T-helper 2 cell (primary cell): ENCODE measurements around the gene KHSRP.
A peak's percentile ranks its signal among the peaks of the same experiment; 100 is the strongest.

Source experiments
- DNase-seq, 5 experiments: peaks; one replicate each; pipeline versions ENCODE4 v3.0.0 to v3.0.0-alpha.2; 2012 to 2022
- total RNA-seq, 2 donors: gene quantifications; one replicate each; lab custom pipeline; 2026; lab: John Stamatoyannopoulos, UW

Gene KHSRP, protein sequence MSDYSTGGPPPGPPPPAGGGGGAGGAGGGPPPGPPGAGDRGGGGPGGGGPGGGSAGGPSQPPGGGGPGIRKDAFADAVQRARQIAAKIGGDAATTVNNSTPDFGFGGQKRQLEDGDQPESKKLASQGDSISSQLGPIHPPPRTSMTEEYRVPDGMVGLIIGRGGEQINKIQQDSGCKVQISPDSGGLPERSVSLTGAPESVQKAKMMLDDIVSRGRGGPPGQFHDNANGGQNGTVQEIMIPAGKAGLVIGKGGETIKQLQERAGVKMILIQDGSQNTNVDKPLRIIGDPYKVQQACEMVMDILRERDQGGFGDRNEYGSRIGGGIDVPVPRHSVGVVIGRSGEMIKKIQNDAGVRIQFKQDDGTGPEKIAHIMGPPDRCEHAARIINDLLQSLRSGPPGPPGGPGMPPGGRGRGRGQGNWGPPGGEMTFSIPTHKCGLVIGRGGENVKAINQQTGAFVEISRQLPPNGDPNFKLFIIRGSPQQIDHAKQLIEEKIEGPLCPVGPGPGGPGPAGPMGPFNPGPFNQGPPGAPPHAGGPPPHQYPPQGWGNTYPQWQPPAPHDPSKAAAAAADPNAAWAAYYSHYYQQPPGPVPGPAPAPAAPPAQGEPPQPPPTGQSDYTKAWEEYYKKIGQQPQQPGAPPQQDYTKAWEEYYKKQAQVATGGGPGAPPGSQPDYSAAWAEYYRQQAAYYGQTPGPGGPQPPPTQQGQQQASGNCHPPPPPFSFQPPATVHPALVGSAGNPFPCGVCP
- total RNA-seq = 84.2 to 110 reads per million in 2 donors

DNA sequence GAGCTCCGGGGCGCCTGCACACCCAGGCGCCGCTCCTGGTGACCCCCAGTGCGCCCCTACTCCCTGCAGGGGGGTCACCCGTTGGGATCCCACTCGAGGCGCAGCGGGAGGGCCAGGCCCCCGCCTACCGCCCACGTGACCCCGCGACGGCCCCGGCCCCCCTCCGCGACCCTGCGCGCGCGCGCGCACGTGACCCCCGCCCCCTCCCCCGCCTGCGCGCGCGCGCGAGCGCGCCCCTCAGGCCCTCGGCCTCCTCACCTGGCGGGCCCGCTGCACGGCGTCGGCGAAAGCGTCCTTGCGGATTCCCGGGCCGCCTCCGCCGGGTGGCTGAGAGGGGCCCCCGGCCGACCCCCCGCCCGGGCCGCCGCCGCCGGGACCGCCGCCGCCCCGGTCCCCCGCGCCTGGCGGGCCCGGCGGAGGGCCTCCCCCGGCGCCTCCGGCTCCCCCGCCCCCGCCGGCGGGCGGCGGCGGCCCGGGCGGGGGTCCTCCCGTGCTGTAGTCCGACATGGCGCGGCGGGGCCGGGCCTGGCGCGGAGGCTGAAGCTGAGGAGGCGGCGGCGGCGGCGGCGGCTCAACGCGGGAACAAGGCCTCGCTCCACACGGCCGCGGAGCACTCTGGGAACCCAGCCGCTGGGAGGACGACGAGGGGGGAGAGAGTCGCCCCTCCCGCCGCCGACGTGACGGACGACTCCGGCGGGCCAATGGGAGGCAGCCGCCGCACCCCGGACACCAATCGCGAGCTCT is at the start of gene KHSRP:
KHSRP (minus strand) TSS at position 617 of the 744 bp plus-strand sequence; CDS start at position 507, 110 bp downstream.
- DNase-seq = peak in 3 of 5 experiments; percentile 6 to 52 (median 26)

DNA sequence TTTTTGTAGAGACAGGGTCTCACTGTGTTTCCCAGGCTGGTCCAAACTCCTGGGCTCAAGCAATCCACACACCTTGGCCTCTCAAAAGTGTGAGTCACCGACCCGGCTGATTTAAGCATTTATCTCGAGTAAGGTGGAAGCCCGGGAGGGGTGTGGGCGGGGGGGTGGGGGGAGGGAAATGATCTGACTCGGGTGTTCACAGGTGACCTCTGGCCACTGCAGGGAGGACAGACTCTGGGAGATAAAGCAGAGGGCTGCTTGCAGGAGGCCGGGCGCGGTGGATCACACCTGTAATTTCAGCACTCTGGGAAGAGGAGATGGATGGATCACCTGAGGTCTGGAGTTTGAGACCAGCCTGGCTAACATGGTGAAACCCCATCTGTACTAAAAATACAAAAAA is 49.0 kb upstream of the KHSRP start:
- DNase-seq = no peak

DNA sequence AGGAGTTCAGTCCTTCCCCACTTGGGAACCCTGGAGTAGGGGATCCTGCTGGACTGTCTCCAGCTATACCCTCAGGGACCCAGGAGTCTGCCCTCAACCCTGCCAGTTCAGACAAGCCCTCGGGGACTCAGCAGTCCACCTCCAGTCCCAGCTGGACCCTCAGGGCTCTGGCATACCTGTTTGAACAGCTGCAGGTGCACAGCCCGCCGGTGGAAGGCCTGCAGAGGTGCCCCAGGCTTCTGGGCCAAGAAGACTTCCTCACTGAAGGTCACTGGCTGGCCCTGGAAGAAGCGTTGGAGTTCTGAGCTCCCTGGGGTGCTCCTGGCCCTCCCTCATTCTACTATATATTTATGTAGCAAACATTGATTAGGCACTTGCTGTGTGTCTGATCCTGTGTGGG is 48.1 kb upstream of the KHSRP start:
- no peak for DNase-seq

DNA sequence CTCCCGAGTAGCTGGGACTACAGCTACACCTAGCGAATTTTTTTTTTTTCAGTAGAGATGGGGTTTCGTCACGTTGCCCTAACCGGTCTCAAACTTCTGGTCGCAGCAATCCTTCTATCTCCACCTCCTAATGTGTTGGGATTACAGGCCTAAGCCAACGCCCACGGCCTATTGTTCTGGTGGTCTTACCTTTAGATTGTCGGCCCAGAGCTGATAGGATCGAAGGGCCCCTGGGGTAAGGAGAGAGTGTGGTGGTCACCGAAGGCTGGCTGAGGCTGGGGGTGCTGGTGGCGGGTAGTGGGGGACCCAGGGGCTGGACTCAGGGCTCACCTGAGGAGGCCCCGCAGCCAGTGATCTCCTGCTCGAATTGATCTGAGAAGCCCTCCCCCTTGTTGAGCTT is 46.5 kb upstream of the KHSRP start:
- no peak for DNase-seq

DNA sequence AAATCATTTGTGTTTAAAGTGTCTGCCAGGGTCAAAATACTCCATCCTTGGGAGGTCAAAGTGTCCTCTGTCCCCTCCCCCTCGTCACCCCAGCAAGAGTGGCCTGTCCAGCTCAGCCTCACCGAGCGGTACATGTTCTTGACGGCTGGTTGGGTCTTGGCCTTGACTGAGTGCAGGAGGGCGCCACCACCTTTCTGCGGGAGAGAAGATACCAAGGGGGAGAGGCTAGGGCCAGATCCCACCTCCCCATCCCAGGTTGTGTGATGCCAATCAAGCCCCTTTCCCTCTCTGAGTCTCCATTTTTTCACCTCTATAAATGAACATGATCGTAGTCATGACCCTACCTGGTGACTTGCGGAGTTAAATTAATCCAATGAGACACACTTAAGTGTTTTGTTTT is 45.6 kb upstream of the KHSRP start:
- no peak for DNase-seq

DNA sequence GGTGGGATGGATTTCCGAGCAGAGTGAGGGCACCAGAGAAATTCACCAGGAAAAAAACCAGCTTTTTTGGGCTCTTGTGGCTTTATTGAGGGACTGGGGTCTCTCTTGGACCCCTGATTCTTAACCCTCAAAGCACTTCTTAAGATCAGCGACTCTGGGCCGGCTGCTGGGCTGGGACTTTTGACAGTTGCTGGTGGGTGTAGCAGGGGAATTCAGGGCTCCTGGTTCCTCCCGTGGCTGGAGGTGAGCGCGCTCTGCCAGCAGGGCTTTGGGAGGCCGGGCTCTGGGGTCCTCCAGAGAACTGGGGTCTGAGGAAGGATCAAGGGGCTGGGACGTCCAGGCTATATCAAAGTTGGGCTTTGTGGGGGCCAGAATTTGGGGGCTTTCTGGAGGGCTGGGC is 42.8 kb upstream of the KHSRP start:
- no peak for DNase-seq

DNA sequence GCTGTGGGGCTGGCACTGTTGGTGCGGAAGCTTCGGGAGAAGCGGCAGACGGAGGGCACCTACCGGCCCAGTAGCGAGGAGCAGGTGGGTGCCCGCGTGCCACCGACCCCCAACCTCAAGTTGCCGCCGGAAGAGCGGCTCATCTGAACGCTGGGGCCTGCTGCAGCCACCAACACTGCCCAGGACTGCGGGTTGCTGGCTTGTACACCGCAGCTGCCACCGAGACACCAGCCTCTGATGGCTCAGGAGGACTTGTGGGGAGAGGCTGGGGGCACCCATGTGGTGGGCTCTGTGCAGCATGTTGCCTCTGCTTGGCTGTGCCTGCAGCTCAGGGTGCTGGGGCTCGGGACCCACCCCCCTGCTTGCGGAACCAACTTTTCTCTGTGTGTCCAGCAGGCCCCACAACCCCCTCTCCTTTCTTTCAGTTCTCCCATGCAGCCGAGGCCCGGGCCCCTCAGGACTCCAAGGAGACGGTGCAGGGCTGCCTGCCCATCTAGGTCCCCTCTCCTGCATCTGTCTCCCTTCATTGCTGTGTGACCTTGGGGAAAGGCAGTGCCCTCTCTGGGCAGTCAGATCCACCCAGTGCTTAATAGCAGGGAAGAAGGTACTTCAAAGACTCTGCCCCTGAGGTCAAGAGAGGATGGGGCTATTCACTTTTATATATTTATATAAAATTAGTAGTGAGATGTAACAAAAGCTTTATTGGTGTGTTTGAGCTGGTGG is 42.1 kb upstream of the KHSRP start:
- peak in 1 of 5 experiments; percentile 16 for DNase-seq

DNA sequence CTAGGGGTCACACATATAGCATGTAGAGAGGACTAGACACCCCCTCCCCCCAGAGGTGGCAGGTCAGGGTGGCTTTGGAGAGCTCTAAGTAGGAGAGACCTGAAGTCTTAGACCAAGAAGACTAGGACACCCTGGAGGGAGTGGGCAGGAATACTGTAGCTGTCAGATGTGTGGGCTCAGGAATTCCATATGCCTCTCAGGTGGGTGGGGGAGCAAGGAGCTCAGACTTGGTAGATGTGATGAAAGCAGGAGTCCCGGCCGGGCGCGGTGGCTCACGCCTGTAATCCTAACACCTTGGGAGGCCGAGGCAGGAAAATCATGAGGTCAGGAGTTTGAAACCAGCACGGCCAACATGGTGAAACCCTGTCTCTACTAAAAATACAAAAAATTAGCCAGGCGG is 41.1 kb upstream of the KHSRP start:
- DNase-seq = no peak

DNA sequence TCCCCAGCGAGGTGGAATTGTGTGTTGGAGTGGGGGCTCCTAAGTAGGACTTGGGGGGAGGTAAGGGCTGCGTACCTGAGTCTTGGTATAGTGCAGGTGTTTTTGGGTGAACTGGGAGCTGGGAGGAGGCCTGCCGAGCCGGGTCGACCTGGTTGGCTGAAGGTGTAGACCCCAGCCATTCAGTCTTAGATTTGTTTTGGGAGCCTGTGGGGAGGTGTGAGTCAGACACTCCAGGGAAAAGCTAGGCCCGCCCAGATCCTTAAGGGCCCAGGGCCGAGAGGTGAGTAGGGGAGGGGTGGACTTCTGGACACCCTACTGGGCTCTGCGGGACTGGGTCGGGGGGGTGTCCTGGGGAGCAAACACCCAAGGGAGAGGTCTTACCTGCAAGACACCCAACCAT is 40.4 kb upstream of the KHSRP start:
- no peak for DNase-seq

DNA sequence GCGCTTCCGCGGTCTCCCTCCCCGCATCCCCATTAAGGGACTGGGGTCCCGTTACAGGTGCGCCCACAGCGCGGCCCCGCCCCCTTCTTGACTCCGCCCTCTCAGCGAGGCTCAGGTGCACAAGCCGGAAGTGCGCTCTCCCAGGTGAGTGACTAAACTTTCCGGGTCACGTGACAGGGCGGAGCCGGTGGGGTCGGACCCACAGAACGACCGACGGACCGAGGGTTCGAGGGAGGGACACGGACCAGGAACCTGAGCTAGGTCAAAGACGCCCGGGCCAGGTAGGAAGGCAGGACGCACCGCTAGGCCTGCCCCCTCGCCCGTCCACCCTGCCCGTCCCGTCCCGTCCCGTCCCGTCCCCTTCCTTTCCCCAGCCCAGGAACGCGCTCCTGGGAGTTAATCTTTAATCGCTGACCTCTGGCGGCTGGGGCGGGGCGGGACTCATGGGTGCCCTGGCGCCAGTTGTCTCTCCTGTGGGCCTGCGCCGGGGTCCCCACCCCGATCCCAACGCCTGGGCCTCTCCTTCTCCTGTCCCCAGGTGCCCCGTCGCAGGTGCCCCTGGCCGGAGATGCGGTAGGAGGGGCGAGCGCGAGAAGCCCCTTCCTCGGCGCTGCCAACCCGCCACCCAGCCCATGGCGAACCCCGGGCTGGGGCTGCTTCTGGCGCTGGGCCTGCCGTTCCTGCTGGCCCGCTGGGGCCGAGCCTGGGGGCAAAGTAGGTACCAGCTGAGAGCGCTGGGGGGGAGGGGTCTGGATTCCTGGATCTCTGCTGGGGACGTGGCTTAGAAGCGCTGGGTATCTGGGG is 39.7 kb upstream of the KHSRP start, which contains the start of gene CRB3:
CRB3 (plus strand) TSS at position 202 of the 804 bp plus-strand sequence; CDS start at position 633, 431 bp downstream.
- peak in 1 of 5 experiments; percentile 40 for DNase-seq

DNA sequence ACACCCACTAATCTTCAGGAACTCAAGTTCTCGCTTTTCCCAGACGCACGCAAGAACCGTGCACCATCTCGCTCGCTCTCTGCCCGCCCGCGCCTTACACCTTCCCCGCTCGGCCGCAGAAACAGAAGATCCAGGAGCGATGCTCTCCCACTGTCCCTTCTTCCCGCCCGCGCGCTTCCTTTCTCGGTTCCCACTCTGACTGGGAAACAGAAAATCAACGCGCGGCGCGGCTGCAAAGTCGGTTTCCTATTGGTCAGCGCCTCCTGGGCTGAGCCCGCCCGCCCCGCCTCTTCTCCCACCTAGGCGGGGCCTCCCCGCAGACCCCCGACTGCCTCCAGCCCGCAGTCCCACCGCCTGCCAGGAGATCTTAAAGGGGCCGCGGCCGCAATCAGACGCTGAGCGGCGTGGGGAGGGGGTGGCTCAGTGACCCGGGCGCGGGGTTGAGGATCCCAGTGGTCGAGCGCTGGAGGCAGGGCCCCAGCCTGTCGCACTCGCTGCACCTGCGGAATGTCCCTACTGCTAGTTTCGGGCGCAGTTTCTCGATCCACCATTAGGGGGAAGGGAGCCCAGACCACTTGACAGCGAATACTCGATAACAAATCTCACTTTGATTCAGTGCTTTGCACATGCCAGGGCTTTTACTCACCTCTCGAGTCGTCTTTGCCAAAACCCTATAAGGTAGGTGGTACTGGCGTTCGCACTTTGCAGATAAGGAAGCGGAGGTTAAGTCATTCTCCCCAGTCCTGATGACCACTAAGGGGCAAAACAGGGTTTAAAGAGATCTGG is 35.7 kb upstream of the KHSRP start:
- DNase-seq = peak; percentile 86 to 99 (median 94)

DNA sequence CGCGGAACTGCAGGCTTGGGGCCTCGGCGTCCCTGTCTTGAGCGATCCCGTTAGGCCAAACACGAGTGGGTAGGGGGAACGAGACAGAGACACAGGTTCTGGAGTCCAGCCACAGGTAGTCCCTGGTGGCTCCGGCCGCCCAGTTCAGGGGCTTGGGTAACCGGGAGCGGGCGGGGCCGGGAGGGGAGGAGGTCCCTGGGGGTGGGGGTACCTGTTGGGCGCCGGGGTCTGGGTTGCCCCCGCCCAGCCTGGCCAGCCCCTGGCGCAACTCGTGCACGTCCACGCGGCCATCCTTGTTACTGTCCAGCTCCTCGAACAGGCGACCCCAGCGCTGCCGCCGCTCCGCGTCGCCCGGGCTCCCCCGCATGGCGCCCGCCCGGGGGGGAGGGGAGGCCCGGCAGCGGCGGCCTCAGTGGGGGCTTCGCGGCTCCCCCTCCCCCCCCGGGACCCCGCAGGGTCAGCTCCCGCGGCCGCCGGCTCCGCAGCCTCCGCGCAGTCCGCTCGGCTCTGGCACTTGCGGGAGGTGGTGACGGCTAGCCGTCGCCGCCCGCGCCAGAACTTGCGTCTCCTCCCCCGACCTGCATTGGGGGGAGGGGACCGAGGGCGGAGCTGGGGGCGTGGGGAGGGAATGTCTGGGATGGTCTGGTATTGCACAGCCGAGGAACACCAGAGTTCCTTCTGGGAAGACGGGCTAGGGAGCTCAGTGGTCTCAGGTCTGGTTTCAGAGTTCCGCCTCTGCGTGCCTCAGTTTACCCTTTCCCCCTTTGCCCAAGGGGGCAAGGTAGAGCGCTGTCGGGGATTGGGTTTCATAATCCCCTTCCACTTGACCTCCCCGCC is 34.9 kb upstream of the KHSRP start, which contains the start of gene SLC25A23:
SLC25A23 (minus strand) TSS at position 531 of the 837 bp plus-strand sequence; CDS start at position 367, 164 bp downstream.
- peak; percentile 27 to 84 (median 29) for DNase-seq

DNA sequence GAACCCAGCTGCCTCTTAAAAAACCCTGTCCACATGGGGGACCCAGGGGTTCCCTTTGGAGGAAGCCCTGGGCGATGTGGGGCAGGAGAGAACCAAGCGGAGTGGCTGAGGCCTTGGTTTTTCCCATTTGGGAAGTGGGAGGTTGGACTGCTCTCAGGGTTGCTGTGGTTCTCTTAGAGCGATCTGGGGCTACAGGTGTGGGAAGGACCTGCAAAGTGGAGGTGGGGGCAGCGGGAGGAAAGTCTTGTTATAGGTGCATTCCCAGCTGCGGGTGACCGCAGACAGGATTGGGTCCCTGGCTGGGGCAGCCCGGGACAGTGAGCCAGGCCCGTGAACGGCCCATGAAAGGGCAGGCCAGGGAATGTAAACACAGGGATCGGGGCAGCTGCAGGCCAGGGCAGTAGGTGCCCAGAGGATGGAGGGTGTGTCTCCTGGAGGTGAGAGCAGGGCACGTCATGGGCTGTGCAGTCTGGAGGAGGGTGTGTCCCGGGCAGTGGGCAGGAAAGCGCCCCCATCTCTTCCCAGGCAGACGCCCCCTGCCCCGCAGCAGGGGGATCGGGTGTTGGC is 34.2 kb upstream of the KHSRP start:
- DNase-seq = no peak

DNA sequence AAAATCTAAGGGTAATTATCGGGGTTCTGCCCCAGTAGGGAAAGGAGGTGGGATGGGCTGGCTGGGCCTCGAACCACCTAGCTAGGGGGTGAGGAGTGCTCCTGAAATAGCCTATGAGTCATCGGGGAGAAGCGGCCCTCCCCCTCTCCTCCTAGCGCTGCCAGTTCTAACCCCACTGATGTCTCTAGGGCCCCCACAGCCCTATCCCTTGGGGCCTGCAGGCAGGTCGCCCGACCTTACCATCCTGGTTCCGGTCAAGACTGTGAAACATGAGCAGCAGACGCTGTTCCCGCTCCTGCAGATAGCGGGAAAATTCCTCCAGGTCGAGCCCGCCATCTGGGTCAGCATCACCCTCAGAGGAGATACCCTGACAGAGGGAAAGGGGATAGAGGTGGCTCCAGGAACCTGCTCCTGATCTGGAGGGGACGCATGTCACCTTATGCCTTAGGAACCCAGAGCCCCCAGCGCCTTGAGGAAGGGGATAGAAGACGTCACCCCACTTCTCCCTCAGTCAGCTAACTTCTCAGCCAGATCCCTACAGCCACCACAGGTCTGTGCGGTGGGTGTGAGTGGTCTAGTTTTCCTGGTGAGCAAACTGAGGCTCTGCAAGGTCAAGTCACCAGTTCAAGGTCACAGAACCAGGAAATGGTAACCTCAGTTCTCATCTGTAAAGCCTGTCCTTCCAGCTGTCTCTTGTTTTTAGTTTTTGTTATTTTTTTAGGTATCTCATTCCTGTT is 33.5 kb upstream of the KHSRP start:
- no peak for DNase-seq

DNA sequence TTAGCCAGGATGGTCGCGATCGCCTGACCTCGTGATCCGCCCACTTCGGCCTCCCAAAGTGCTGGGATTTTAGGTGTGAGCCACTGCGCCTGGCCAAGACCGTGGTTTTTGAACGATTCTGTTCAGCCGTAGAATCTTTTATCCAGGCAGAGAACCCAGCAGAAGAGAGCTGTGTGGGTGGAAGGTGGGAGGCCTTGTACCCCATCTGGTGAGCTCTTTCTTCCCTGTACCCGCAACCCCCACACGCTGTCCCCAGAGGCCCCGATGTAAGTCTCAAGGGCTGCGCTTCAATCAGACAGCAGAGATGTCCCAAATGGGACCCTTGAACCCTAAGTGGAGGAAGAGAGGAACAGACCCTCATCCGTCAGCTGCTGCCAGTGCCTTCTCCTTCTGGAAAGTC is 31.3 kb upstream of the KHSRP start:
- DNase-seq = no peak

DNA sequence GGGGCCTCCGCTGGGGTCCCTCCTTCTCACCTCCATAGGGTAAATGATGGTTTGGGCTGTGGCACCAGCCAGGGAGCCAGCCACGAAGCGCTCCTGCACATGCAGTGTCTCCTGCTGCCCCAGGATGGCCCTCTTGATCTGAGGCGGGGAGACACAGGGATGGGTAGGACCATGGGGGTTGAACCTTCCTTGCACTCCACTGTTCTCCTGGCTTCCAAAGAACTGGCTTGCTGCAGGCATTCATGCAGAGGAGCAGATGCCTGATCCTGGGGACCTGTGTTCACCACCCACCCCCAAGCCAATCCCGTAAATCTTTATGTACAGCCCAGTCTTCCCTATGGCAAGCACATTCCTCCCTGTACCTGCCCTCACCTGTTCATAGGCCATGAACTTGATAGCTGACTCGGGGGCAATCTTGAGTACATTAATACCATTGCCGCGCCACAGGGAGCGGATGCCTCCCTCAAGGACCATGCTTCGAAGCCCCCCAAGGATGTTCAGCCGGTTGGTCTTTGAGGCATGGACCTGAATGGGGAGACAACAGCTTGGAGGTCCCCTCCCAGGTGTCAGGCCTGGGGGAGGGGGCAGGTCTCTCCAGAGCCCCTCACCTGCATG is 29.4 kb upstream of the KHSRP start:
- DNase-seq = no peak

DNA sequence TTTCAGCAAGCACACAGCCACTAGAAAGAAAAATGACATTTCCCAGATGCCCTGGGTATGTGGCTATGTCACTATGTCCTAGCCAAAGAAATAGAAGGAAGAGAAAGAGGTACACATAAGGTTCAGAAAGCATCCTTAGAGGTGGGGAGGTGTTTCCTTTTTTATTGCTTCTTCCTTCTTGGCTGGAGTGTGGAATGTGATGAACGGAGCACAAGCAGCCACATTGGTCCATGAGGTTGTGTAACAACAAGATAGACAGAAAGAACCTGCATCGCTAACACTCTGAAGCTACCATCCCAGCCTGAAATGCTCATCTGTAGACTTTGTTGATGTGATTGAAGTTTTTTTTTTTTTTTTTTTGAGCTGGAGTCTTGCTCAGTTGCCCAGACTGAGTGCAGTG is 28.3 kb upstream of the KHSRP start:
- DNase-seq = no peak

DNA sequence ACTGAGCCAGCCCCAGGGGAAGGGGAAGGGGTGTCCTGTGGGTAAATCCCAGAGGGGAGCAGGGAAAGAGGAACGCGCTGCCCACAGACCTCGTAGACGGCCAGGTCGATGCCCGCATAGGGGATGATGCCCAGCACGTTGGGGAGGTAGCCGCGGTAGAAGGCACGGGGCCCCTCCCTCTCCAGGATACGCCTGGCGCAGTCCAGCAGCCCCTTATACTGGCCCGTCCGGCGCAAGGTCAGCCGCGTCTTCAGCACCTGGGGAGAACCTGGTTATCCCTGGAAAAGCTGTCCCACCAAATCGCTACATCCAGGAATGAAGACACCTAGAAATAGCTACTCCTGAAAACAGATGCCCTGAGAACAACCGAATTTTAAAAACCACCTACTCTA is 27.6 kb upstream of the KHSRP start:
- no peak for DNase-seq
